Activated T-helper 1 cell treated with anti-CD3 and anti-CD28 coated beads, Interleukin-2, amount 50 U/mL, for 16 hours (primary cell): ENCODE data around the gene ARHGAP27.

Experiments
- DNase-seq, 2 donors: peaks; one replicate each; pipeline ENCODE4 v3.0.0-alpha.2; 2020; ENCODE audit warnings: low read depth in 1 of 2, low spot score in 1 of 2

The ARHGAP27 gene

DNA sequence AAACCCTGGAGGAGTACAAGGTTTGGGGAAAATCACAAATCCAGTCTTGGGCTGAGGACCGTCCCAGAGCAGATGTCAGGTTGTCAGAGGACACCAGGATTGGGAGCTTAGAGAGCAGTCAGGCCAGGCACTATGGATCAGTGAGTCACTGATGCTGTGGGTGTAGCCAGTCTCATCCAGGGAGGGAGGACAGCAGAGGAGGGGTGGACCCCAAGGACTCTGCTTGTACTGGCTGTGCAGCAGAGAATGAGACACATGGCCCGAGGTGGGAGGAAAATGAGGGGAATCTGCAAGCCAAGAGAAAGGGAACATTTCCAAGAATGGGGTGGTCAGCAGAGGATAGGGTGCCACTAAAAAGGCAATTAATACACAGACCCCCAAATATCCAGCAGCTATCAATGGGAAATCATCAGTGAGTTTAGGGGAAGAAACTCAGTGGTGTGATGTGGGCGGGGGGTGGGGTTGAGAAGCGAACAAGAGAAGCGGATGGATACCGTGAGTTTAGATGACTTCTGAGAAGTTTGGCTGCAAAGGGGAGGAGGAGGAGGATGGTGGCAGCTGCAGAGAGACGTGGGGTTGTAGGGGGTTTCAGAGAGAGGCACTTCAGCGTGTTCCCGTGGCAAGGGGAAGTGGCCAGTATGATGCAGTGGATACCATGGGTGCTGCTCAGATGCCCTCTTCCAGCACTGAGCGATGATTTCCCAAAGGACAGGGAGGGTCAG lies 43.9 kb downstream of the ARHGAP27 start:
- DNase-seq, result no peak

DNA sequence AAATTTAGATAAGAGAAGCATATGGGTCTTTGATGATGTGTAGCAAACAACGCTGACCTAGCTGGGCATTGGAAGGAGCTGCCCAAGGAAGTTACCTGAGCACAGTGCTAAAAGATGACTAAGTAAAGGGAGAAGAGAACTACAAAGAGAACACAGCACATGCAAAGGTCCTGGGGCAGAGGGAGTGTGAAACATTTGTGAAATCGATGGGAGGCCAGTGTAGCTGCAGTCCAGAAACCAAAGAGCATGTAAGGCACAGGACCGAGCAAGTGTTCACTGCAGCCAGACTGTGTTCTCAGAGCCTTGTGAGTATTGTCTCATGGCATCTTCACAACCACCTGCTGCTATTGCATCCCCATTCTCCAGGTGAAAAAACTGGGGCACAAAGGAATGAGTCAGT lies 44.9 kb downstream of the ARHGAP27 start:
- DNase-seq, result no peak

DNA sequence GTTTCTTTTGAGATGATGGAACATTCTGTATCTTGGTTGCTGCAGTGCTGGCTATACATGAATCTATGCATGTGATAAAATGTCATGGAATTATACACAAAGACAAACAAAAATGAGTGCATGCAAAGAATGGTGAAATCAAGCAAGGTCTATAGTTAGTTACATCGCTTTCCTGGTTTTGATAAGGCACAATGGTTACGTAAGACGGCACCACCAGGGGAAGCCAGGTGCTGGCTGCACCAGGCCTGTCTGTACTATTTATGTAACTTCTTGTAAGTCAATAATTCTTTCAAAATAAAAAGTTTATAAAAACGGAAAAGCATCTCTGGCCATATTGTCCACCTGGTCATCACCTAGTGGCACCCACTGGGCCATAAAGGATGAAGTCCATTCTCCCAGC lies 46.5 kb downstream of the ARHGAP27 start:
- DNase-seq, result no peak

DNA sequence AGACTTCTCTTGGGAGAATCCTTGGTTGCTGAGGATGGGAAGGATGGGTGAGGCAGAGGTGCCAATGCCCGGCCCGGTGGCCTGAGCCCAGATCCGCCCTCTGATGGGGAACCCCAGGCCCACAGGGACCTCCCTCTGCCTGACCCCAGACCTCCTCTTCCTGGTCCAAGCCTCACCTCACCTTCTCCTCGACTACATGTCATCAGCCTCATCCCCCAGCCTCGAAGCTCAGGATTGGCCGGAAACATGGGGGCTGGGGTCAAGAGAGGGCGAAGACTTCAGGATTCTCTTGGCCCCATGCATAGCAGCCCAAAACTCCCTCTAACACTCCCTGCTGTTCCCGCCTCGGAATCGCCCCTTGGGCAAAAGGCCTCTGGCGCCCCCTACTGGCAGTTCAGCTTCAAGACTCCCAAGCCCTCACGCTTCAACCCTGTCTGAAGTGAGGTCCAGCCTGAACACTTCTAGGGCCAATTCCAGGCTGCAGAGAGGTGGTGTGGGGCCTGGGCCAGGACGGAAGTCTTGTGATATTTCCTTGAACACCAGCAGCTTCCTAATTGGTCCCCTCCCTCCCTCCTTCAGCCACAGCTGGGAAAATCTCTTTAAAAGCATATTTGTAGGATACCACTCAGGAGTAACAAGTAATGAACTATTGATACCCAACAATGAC lies 47.2 kb downstream of the ARHGAP27 start:
- DNase-seq, result peak; percentile 82 to 91

DNA sequence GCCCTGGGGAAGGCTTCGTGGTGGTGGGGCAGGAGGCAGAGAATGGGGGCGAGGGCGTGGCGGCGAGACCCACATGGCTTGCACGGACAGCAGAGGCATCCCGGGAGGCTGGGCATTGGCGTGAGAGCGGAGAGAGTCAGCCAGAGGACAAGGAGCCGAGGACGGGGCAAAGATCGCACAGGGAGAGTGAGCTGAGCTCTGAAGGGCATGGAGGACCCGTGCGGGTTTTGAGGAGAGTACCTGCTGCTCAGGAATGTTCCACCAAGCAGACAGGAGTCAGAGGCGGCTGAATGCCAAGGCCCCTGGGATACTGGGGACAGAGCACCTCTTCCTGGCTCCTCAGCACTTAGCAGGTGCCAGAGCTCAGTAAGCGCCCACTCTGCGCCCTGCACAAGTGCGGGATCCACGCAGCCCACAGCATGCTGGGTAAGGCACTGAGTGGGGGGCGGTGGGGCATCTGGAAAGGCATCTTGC lies 47.8 kb downstream of the ARHGAP27 start:
- DNase-seq, result no peak

DNA sequence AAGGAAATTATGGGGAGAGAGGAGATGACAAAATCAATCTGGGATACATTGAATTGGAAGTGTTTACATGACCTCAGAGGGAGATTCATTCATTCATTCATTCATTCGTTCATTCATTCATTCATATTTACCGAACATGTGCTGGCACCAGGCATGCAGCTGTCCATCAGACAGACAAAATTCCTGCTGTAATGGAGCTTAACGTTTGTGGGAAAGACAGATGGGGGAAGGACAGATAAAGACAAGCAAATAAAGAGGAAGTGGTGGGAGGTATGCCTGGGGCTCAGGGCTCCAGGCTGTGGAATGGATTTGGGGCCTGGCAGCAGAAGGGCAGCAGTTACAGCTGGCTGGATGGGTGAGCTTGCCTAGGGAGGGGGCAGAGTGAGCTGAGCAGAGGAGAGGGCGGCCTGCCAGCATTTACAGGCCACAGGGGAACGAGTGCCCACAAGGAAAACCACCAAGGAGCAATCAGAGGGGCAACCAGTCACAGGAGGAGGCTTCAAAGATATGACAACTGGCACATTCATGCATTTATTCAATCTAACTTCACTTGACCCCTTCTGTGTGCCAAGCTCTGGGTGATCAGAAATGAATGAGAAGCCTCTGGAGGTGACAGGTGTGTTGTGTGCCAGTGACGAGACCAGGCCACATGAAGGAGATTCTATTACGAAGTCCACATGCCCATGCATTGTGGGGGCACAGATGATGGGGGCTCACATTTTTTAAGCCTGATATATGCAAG lies 48.5 kb downstream of the ARHGAP27 start:
- no peak for DNase-seq

DNA sequence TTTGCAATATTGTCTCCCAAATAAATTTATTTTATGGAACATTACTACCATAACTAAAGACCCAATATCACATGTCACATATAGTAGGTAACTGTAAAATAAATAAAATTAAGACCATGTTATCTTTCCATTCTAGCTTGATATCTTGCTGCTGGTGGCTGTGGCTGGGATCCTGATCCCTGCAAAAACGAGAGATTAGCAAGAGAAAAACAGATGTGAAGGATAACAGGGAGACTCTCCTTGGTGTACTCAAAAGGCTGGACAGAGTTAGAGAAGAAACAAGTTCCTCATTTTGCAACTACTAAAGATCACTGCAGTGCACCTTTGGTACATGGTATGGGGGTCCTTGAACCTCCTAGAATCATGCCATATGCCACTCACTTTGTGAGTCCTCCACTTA lies 49.7 kb downstream of the ARHGAP27 start:
- DNase-seq, result no peak

DNA sequence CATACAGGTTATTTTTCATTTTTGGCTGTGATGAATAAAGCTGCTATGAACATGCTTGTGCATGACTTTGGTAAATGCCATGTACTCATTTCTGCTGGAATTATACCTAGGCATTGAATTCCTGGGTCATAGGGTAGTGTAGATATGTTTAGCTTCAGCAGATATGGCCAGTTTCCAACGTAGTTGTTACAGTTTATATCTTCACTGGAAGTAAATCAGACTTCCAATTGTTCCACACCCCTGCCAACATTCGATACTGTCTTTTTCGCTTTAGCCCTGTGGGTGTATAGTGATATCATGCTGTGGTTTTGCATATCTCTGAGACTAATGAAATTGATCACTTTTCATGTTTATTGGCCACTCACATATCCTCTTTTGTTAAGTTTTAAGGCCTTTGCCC lies 50.4 kb downstream of the ARHGAP27 start:
- DNase-seq, result no peak

DNA sequence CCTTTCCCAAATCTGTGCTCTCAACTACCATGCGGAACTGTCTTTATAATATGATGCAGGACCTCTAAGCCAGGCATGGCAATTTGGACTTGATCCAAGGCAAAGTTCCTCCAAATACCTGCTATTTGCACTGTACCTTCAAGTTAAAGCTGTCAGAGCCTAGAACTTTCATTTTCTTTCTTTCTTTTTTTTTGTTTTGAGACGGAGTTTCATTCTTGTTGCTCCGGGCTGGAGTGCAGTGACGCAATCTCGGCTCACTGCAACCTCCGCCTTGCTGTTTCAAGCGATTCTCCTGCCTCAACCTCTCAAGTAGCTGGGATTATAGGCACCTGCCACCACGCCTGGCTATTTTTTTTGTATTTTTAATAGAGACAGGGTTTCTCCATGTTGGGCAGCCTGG lies 51.7 kb downstream of the ARHGAP27 start:
- no peak for DNase-seq

DNA sequence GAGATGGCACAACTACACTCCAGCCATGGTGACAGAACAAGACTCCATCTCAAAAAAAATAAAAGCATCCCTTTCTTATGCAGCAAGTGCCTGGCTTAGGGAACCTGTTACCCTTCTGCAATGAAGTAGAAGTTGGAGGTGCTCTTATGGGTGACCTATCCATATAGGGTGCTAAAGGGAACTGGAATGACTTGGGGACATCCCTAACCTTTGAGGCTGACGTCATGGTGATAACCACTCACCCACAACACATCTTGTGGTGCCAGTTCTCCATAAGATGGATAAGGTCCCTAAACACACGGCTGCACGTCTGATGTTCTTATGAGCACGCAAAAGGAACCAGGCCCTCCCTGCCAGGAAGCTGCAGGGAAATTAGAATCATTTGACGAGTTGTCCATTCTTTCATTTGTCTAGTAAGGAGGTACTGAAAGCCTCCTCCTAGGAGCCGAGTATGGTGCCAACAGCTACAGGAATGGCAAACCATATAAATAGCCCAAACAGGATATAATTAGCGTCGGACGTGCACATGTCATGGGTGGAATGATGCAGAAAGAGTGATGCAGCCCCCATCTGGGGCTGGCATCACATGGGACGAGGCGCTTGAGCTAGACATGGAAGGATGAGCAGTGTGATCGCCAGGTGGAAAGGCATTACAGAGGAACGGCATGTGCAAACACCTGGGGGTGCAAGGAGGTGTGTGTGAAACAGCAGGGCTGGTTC lies 52.5 kb downstream of the ARHGAP27 start:
- DNase-seq, result no peak

DNA sequence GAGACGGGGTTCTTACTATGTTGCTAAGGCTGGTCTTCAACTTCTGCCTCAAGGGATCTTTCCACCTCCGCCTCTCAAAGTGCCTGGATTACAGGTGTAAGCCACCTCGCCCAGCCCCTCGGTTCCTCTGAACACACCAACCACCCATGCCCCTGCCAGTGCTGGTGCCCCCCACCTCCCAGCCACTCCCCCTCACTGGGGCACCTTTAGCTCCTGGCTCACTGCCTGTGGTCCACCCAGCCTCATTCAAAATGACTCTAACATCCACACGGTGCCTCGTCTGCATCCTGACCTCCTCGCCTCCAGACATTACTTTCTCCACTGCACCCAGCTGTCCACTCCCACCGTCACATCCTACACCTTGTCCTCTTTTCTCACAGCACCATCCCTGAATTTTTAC lies 55.3 kb downstream of the ARHGAP27 start:
- DNase-seq, result no peak

DNA sequence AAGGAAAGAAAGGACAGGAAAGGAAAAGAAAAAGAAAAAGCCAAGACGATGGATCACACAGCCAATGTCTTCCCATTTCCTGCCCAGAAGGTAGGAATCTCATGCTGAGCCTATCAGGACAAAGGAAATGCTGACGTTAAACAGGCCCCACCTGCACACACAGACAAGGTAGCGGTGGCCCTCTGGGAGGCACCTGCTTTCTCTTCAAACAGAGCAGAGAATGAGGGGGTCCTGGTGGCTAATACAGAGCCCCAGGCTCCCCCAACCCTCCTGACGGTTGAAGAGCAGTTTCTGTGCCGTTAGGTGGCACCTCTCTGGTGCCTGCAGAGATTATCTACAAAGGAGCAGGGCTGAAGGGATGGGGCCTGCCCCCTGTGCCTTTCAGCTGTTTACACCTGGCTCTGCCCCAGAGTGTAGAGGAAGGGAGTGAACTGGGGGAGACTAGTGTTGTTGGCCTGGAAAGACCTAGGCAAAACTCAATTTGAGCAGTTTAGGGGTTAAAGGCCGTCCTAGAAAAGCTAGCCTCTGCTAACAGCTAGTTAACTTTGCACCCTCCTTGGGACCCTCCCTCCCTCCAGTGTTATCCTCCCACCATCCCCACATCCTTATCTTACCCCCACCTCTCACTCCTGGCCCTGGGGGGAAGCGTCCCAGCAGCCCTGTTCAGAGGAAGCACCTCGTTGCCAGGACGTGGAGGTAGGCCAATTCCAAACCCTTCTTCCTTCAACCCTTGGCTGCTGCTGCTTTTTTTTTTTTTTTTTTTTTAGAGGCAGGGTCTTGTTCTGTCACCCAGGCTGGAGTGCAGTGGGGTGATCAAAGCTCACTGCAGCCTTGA lies 56.3 kb downstream of the ARHGAP27 start:
- no peak for DNase-seq

DNA sequence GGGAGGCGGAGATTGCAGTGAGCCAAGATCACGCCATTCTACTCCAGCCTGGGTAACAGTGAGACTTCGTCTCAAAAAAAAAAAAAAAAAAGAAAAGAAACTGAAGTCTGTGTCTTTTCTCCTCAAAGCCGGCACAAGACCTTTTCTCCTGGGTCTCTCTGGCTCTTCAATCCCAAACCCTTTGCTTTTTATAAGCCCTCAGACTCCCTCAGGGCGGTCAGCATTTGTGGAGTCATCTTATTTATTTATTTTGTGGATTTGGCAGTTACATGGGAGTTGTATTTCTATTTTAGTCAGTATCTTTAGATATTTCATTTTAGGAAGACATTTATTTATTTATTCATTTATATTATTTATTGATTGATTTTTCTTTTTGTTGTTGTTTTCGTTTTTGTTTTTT lies 58.2 kb downstream of the ARHGAP27 start:
- no peak for DNase-seq

DNA sequence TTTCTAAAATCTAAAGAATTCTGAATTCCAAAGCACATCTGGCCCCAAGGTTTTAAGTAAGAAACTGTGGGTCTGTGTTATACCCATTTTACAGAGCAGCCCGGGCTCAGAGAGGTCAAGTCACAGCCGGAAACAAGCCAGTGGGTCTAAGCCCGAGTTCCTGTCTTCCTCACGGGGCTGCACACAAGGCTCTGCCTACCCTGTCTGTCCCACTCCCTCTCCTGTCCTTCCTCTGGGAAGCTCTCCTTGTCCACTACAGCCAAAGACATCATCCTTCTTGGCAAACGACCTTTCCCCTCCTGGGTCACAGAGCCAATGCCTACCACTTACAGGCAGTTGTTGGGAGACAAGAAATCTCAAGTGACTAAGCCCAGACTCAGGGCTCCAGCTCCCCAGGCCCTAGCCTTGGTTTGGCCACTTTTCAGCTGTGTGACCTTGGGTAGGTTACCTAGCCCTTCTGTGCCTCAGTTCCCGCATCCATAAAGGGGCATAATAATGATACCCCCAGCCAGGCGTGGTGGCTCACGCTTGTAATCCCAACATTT lies 60.3 kb downstream of the ARHGAP27 start:
- no peak for DNase-seq

DNA sequence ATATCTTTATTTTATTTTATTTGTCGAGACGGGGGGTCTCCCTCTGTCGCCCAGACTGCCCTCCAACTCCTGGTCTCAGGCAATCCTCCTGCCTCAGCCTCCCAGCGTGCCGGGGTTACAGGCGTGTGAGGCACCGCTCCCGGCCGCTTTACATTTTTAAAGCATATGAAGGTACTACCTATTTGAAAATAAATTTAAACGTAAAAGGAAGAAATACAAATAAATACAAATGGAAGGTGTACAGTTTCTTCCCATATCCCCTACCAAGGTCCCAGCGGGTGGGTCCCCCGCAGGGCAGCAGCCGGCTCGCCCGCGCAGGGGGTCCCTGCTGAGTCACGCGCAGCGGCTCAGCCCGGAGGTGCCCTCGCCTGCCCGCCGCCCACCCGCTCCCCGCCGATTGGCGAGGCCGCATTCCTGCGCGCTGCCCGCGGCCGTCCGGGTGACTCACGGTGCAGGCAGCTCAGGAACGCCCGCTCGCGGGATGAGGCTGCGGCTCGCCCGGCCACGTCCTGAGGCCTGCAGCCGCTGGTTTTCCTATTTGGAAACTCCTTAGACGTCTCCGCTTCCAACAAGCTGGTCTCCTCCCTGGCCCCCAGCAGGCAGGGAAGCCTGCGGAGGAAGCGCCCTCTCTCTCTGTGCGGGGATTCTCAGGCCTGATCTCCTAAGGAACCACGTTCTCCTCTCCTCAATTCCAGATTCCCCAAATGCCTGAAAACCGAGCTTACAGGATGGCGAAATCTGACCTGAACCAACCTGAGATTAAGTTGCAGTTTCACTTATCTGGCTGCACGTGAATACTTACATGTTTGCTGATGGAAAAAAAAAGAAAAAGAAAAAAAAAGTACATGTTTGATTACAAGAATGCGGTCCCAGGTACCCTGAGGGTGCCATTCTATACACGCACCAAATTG lies 61.0 kb downstream of the ARHGAP27 start:
- DNase-seq, result no peak

DNA sequence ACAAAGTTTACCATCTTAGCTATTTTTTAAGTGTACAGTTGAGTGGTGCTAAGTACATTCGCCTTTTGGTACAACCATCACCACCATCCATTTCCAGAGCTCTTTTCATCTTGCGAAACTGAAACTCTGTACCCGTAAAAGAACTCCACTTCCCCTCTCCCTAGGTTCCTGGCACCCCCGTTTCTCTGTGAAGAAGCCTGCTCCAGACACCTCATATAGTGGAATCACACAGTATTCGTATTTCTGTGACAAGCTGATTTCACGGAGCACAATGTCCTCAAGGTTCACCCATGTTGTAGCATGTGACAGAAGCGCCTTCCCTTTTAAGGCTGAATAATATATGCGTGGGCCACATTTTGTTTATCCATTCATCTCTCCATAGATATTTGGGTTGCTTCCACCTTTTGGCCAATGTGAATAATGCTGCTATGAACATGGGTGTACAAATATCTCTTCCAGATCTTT lies 61.7 kb downstream of the ARHGAP27 start:
- DNase-seq, result no peak

DNA sequence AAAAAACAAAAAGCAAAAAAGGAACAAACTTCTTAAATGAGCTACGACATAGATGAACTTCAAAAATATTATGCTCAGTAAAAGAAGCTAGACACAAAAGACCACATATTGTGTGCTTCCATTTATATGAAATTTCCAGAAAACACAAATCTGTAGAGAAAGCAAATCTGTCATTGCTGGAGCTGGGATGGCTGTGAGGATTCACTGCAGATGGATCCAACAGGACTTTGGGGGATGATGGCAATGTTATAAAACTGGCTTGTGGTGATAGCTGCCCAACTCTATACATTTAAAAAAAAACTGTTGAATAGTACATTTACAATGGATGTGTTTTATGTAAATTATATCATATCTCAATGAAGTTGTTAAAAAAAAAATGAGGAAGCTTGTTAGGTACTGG lies 63.2 kb downstream of the ARHGAP27 start:
- no peak for DNase-seq

DNA sequence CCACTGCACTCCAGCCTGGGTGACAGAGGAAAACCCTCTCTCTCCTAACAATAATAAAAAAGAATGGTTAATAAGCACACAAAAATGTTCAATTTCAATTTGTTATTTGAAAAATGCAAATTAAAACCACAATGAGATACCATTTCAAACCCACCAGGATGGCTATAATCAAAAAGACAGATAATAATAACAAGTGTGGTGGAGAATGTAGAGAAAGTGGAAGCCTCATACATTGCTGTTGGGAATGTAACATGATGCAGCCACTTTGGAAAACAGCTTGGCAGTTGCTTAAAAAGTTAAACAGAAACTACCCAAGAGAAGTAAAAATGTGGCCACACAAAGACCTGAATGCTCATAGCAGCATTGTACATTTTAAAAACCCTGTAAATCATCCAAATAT lies 64.0 kb downstream of the ARHGAP27 start:
- DNase-seq, result no peak

DNA sequence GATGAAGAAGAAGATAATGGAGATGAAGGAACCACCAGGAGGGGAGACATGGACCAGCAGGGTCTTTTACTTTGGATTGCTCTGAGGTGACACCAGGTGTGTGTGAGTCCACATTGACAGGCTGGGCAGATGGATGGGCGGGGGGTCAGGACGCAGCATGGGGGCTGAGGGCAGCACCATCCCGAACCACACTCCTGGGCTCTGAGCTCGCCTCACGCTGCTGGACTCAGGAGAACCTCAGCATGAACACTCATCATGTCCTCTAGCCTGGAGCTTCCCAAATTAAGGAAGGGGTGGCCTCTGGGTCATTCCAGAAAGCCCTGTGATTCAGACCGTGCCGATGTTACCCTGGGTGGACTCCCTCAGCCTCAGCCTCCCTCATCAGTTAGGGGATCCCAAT lies 65.5 kb downstream of the ARHGAP27 start:
- DNase-seq, result no peak
